Ectodermal cell (in vitro differentiated cells): ENCODE measurements around the gene ZNG1B.
"Not testable (repeated sequence)": the region's sequence is repeated elsewhere in the genome, so short reads cannot be mapped to it uniquely, and the experiment has no call there.

Experiments
- H3K27ac ChIP-seq: 2 replicates; pipeline ENCODE4 v1.7.0; 2013; ENCODE audit warnings: mild to moderate bottlenecking, low read depth, low read length; ENCODE audit not compliant: insufficient read depth, poor library complexity, severe bottlenecking
- H3K27me3 ChIP-seq: 2 replicates; pipeline ENCODE4 v1.7.0; 2013; ENCODE audit warnings: mild to moderate bottlenecking, low read length; ENCODE audit not compliant: insufficient read depth, control insufficient read depth, poor library complexity, severe bottlenecking
- H3K36me3 ChIP-seq: one replicate; pipeline ENCODE4 v1.7.0; 2013; ENCODE audit warnings: low read length; ENCODE audit not compliant: control insufficient read depth, insufficient read depth
- H3K4me1 ChIP-seq: one replicate; pipeline ENCODE4 v1.7.0; 2013; ENCODE audit warnings: low read length; ENCODE audit not compliant: control insufficient read depth, insufficient read depth
- H3K4me3 ChIP-seq: 2 replicates; pipeline ENCODE4 v1.7.0; 2013; ENCODE audit warnings: low read depth, low read length, control low read depth; ENCODE audit not compliant: insufficient read depth
- H3K9me3 ChIP-seq: 2 replicates; pipeline ENCODE4 v1.7.0; 2013; ENCODE audit warnings: mild to moderate bottlenecking, low read length, moderate library complexity; ENCODE audit not compliant: control insufficient read depth
- WGBS, 2 experiments: methylation state at CpG; one replicate each; pipeline ENCODE4 v1.1.7; 2013; ENCODE audit warnings: missing lambda C conversion rate in 2 of 2; 5-methylcytosine and 5-hydroxymethylcytosine counted together

ZNG1B gene

GRCh38 chr2:113476688-113477368, 39.3 kb downstream of the ZNG1B start:
- H3K9me3 ChIP-seq, H3K4me3 ChIP-seq: not testable (repeated sequence)
- WGBS, 2 experiments = 35 to 46% methylated on average over 15 of the region's 24 CpGs

GRCh38 chr2:113496527-113496926, 59.0 kb downstream of the ZNG1B start:
- H3K4me3 ChIP-seq, H3K36me3 ChIP-seq, H3K27ac ChIP-seq, H3K4me1 ChIP-seq, H3K9me3 ChIP-seq: not testable (repeated sequence)
- 79 to 80% methylated on average over 4 to 10 of the region's 13 CpGs for WGBS, 2 experiments
- H3K27me3 ChIP-seq = peaks cover 27% of the 10 kb centered on the region

More at GRCh38 chr2:113476688-113477368, 39.3 kb downstream of the ZNG1B start:
- not testable (repeated sequence) for H3K4me1 ChIP-seq, H3K36me3 ChIP-seq, H3K27ac ChIP-seq, H3K27me3 ChIP-seq

GRCh38 chr2:113498365-113498764, 60.9 kb downstream of the ZNG1B start, which contains the start of gene FOXD4L1:
Gene FOXD4L1, plus strand, starts transcription at chr2:113498665. Its CDS starts 592 bp downstream, at chr2:113499257.
- H3K4me1 ChIP-seq, H3K36me3 ChIP-seq, H3K4me3 ChIP-seq, H3K27ac ChIP-seq, H3K9me3 ChIP-seq: not testable (repeated sequence)
- H3K27me3 ChIP-seq = peaks cover 45% of the 10 kb centered on the region
- 0 to 20% methylated on average over 1 of the region's 4 CpGs for WGBS, 2 experiments

- H3K27me3 ChIP-seq = peaks cover 54% of the 10 kb centered on the region
- not testable (repeated sequence) for H3K27ac ChIP-seq, H3K4me1 ChIP-seq, H3K36me3 ChIP-seq, H3K9me3 ChIP-seq, H3K4me3 ChIP-seq
- 2% methylated on average over 28 to 42 of the region's 62 CpGs for WGBS, 2 experiments
These were observed 61.8 kb downstream of the ZNG1B start for GRCh38 chr2:113499019-113499885.

- not testable (repeated sequence) for H3K36me3 ChIP-seq, H3K27ac ChIP-seq, H3K4me3 ChIP-seq, H3K4me1 ChIP-seq, H3K9me3 ChIP-seq
- 1 to 2% methylated on average over 31 to 44 of the region's 56 CpGs for WGBS, 2 experiments
- H3K27me3 ChIP-seq = peaks cover 60% of the 10 kb centered on the region
These were observed 62.6 kb downstream of the ZNG1B start for GRCh38 chr2:113499886-113500722.

GRCh38 chr2:113500723-113501038, 63.2 kb downstream of the ZNG1B start:
- peaks cover 66% of the 10 kb centered on the region for H3K27me3 ChIP-seq
- not testable (repeated sequence) for H3K9me3 ChIP-seq, H3K36me3 ChIP-seq, H3K4me3 ChIP-seq, H3K27ac ChIP-seq, H3K4me1 ChIP-seq
- WGBS, 2 experiments = 14 to 19% methylated on average over 1 to 4 of the region's 8 CpGs

GRCh38 chr2:113502216-113503093, 65.0 kb downstream of the ZNG1B start:
- not testable (repeated sequence) for H3K27ac ChIP-seq, H3K4me1 ChIP-seq, H3K4me3 ChIP-seq, H3K36me3 ChIP-seq, H3K9me3 ChIP-seq
- peaks cover 78% of the 10 kb centered on the region for H3K27me3 ChIP-seq
- 1 to 2% methylated on average over 61 to 73 of the region's 73 CpGs for WGBS, 2 experiments

GRCh38 chr2:113503094-113504042, 65.9 kb downstream of the ZNG1B start:
- 1% methylated on average over 107 to 115 of the region's 116 CpGs for WGBS, 2 experiments
- H3K27me3 ChIP-seq = peaks cover 87% of the 10 kb centered on the region
- H3K4me3 ChIP-seq, H3K27ac ChIP-seq, H3K36me3 ChIP-seq, H3K4me1 ChIP-seq, H3K9me3 ChIP-seq: not testable (repeated sequence)

- peaks cover 88% of the 10 kb centered on the region for H3K27me3 ChIP-seq
- 2 to 5% methylated on average over 9 to 12 of the region's 23 CpGs for WGBS, 2 experiments
These were observed 66.6 kb downstream of the ZNG1B start for GRCh38 chr2:113504081-113504480.

More at GRCh38 chr2:113504081-113504480, 66.6 kb downstream of the ZNG1B start:
- H3K4me3 ChIP-seq, H3K27ac ChIP-seq, H3K4me1 ChIP-seq, H3K36me3 ChIP-seq, H3K9me3 ChIP-seq: not testable (repeated sequence)
